Fibroblast of lung (primary cell): ENCODE measurements around the gene UBL4B. TPM values are rescaled to one million over a fixed set of nuclear protein-coding genes. Genes with fewer than 3 reads are reported as not detected.

Experiments
- DNase-seq, 2 donors: peaks; one replicate each; pipeline versions ENCODE4 v3.0.0 to v3.0.0-alpha.2; 2010; ENCODE audit warnings: low read depth in 2 of 2
- H2AFZ ChIP-seq: 2 replicates; pipeline ENCODE4 v1.5.1; 2012; ENCODE audit warnings: low read length, control low read depth, inconsistent platforms
- H3K27ac ChIP-seq: 2 replicates; pipeline ENCODE4 v1.5.1; 2011; ENCODE audit warnings: low read length, control low read depth; ENCODE audit not compliant: insufficient read depth
- H3K27me3 ChIP-seq: 2 replicates; pipeline ENCODE4 v1.5.1; 2011; ENCODE audit warnings: mild to moderate bottlenecking, low read length; ENCODE audit not compliant: control insufficient read depth, insufficient read depth
- H3K36me3 ChIP-seq: 2 replicates; pipeline ENCODE4 v1.5.1; 2011; ENCODE audit warnings: low read length; ENCODE audit not compliant: control insufficient read depth, insufficient read depth
- H3K4me1 ChIP-seq: 2 replicates; pipeline ENCODE4 v1.5.1; 2011; ENCODE audit warnings: low read length; ENCODE audit not compliant: control insufficient read depth, insufficient read depth; ENCODE audit errors: extremely low read depth
- H3K4me2 ChIP-seq: 2 replicates; pipeline ENCODE4 v1.5.1; 2011; ENCODE audit warnings: low read length, control low read depth; ENCODE audit not compliant: insufficient read depth; ENCODE audit errors: extremely low read depth
- H3K4me3 ChIP-seq, 4 experiments: fragments of 200-600 bp in 1 of 4; sonication (generic) in 1 of 4; replicated peaks in 1 of 4; 2 replicates each; pipeline ENCODE4 v1.5.1; 2011 to 2016; ENCODE audit warnings: low read length in 4 of 4, low read depth in 3 of 4, mild to moderate bottlenecking in 3 of 4, control low read depth in 2 of 4, inconsistent platforms in 1 of 4, mixed read lengths in 1 of 4; ENCODE audit not compliant: insufficient read depth in 1 of 4; ENCODE audit errors: control extremely low read depth in 1 of 4
- H3K79me2 ChIP-seq: 2 replicates; pipeline ENCODE4 v1.5.1; 2012; ENCODE audit warnings: mild to moderate bottlenecking, low read length, inconsistent platforms; ENCODE audit not compliant: control insufficient read depth, insufficient read depth
- H3K9ac ChIP-seq: 2 replicates; pipeline ENCODE4 v1.5.1; 2011; ENCODE audit warnings: mild to moderate bottlenecking, low read length, control low read depth; ENCODE audit not compliant: insufficient read depth
- H3K9me3 ChIP-seq: 2 replicates; pipeline ENCODE4 v1.5.1; 2012; ENCODE audit warnings: low read depth, low read length; ENCODE audit not compliant: control insufficient read depth, insufficient read depth
- H4K20me1 ChIP-seq: 2 replicates; pipeline ENCODE4 v1.5.1; 2011; ENCODE audit warnings: low read length; ENCODE audit not compliant: control insufficient read depth, insufficient read depth; ENCODE audit errors: extremely low read depth
- EZH2 ChIP-seq: IDR thresholded peaks from 2 replicates; pipeline ENCODE4 v1.5.1; 2012; ENCODE audit warnings: low read length, control low read depth, mild to moderate bottlenecking; ENCODE audit errors: missing control alignments
- polyA plus RNA-seq, 2 donors: library from polyadenylated mRNA; depleted of rRNA in 1 of 2; stranded (reverse) in 1 of 2; unstranded in 1 of 2; fragments of >200 nt; gene quantifications; 2 replicates each; pipeline ENCODE4 v1.2.1, GENCODE V29; 2011 to 2012; ENCODE audit warnings: missing spikeins in 1 of 2
- total RNA-seq: library from RNA; depleted of rRNA; stranded (reverse); fragments of >200 nt; gene quantifications from 2 replicates; pipeline ENCODE4 v1.2.1, GENCODE V29; 2014
- TF ChIP-seq, protein P1 (sequence below), 2 donors: IDR thresholded peaks in 1 of 2; conservative IDR thresholded peaks in 1 of 2; 1 replicate in 1 of 2; 2 replicates in 1 of 2; pipeline ENCODE4 v1.5.1; 2011 to 2012; ENCODE audit warnings: low read length in 2 of 2, control low read depth in 1 of 2, inconsistent platforms in 1 of 2, low read depth in 1 of 2, mild to moderate bottlenecking in 1 of 2

UBL4B gene
- total and polyA plus RNA-seq, 2 donors (not counting 1 experiment from before 2014, with no cell fraction given): not detected

DNA sequence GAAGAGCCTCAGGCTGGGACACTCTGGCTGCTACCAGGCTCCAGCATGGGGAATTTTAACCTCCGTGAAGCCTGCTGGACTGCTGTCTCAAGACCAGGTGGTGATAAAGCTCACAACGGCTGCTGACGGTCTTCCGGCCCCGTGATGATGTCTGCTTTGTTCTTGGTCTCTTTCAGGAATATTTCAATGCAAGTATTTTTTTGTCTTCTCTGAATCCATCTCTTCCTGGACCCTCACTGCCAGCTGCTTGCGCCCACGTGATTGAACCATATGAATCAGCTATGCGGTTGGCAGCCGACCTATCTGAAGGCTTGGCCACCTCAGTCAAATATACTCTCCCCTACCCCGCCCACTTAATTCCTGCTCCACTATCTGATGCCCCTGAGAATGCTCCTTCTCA, 23.4 kb downstream of the UBL4B start:
- no peak overlapping the region for H2AFZ ChIP-seq
- no peak overlapping the region for H3K9ac ChIP-seq
- peaks cover 22% of the 10 kb centered on the region for H3K27me3 ChIP-seq
- no peak for DNase-seq
- no peak overlapping the region for H3K4me3 ChIP-seq
- TF ChIP-seq EZH2: no peak
- TF ChIP-seq, protein P1, sequence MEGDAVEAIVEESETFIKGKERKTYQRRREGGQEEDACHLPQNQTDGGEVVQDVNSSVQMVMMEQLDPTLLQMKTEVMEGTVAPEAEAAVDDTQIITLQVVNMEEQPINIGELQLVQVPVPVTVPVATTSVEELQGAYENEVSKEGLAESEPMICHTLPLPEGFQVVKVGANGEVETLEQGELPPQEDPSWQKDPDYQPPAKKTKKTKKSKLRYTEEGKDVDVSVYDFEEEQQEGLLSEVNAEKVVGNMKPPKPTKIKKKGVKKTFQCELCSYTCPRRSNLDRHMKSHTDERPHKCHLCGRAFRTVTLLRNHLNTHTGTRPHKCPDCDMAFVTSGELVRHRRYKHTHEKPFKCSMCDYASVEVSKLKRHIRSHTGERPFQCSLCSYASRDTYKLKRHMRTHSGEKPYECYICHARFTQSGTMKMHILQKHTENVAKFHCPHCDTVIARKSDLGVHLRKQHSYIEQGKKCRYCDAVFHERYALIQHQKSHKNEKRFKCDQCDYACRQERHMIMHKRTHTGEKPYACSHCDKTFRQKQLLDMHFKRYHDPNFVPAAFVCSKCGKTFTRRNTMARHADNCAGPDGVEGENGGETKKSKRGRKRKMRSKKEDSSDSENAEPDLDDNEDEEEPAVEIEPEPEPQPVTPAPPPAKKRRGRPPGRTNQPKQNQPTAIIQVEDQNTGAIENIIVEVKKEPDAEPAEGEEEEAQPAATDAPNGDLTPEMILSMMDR (conservative IDR thresholded peaks at IDR 0.05 in 1 of 2, IDR thresholded peaks at IDR 0.05 in 1 of 2; ENCODE audit: low read depth in 1 of 2, low read length in 2 of 2): no peak
- H3K36me3 ChIP-seq: no peaks in the 10 kb centered on the region
- H3K79me2 ChIP-seq: no peaks in the 10 kb centered on the region
- no peaks in the 10 kb centered on the region for H3K4me1 ChIP-seq
- no peak overlapping the region for H3K27ac ChIP-seq
- H3K9me3 ChIP-seq: no peaks in the 10 kb centered on the region
- no peaks in the 10 kb centered on the region for H4K20me1 ChIP-seq
- no peak overlapping the region for H3K4me2 ChIP-seq

DNA sequence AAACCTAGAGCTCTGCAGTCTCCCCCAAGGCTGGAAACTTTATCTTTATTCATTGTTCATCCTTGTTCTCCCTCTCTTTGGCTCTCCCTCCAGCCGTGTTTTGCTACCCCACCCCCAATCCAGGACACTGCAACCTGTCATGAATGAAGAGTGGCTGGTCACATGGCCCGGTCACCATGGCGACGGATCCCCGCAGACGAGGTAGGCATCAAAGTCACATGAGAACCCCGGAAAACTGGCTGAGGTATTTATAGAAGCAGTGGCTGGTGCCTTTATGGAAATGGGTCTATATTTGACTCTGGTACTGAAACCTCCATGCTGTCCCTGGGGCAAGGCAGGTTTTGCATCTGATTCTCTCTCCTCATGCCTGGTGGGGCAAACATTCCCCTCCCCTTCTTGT, 24.7 kb downstream of the UBL4B start:
- peaks cover 20% of the 10 kb centered on the region for H3K27me3 ChIP-seq
- H2AFZ ChIP-seq: no peak overlapping the region
- no peak overlapping the region for H3K27ac ChIP-seq
- DNase-seq: no peak
- no peaks in the 10 kb centered on the region for H3K36me3 ChIP-seq
- H3K4me1 ChIP-seq: no peaks in the 10 kb centered on the region
- no peak overlapping the region for H3K4me2 ChIP-seq
- H3K4me3 ChIP-seq: no peak overlapping the region
- no peaks in the 10 kb centered on the region for H3K79me2 ChIP-seq
- no peak overlapping the region for H3K9ac ChIP-seq
- no peaks in the 10 kb centered on the region for H3K9me3 ChIP-seq
- no peaks in the 10 kb centered on the region for H4K20me1 ChIP-seq
- TF ChIP-seq, protein P1 (conservative IDR thresholded peaks at IDR 0.05 in 1 of 2, IDR thresholded peaks at IDR 0.05 in 1 of 2; ENCODE audit: low read depth in 1 of 2, low read length in 2 of 2): no peak
- TF ChIP-seq EZH2: no peak

DNA sequence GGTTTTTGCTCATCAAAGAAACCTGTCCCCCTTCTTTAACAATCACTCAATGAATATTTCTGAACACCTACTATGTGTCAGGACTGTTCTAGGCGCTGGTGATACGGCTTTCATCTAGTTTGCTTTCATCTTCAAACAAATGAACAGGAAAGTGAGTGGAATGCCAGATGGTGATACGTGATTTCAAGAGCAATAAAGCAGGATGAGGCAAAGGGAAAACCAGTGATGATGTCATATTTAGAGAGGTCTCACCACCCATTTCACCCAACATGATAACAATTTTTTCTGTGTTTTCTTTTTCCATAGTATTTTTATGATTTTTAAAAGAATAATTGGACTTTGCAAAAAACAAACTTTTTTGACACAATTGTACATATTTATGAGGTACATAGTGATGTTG, 26.7 kb downstream of the UBL4B start:
- Histone ChIP-seq H3K4me3 (no peak overlapping the region), H4K20me1 (no peaks in the 10 kb centered on the region), H3K27me3 (peaks cover 26% of the 10 kb centered on the region), H3K4me2 (no peak overlapping the region), H3K9me3 (no peaks in the 10 kb centered on the region), H3K9ac (no peak overlapping the region), H3K79me2 (no peaks in the 10 kb centered on the region), H2AFZ (no peak overlapping the region), H3K4me1 (no peaks in the 10 kb centered on the region), H3K27ac (no peak overlapping the region), H3K36me3 (no peaks in the 10 kb centered on the region)
- no peak for DNase-seq
- TF ChIP-seq, protein P1 (conservative IDR thresholded peaks at IDR 0.05 in 1 of 2, IDR thresholded peaks at IDR 0.05 in 1 of 2; ENCODE audit: low read depth in 1 of 2, low read length in 2 of 2): no peak
- no peak for TF ChIP-seq EZH2
